Duodenal mucosa (tissue), 2 donors: ENCODE measurements around the gene KIF2A.

Experiments
- H3K27ac ChIP-seq: one replicate; pipeline ENCODE4 v1.7.0; 2013; ENCODE audit warnings: low read depth, low read length
- H3K27me3 ChIP-seq, 2 donors: one replicate each; pipeline ENCODE4 v1.7.0; 2013; ENCODE audit warnings: low read length in 2 of 2, control low read depth in 1 of 2; ENCODE audit not compliant: insufficient read depth in 2 of 2, control insufficient read depth in 1 of 2
- H3K36me3 ChIP-seq, 2 donors: one replicate each; pipeline ENCODE4 v1.7.0; 2013; ENCODE audit warnings: low read length in 2 of 2, control low read depth in 1 of 2; ENCODE audit not compliant: insufficient read depth in 2 of 2, control insufficient read depth in 1 of 2
- H3K4me1 ChIP-seq, 2 donors: one replicate each; pipeline ENCODE4 v1.7.0; 2013; ENCODE audit warnings: low read length in 2 of 2, control low read depth in 1 of 2; ENCODE audit not compliant: insufficient read depth in 2 of 2, control insufficient read depth in 1 of 2
- H3K4me3 ChIP-seq, 2 donors: one replicate each; pipeline ENCODE4 v1.7.0; 2013; ENCODE audit warnings: low read length in 2 of 2, low read depth in 1 of 2
- H3K9ac ChIP-seq, 2 donors: one replicate each; pipeline ENCODE4 v1.7.0; 2013; ENCODE audit warnings: low read length in 2 of 2, low read depth in 1 of 2
- H3K9me3 ChIP-seq, 2 donors: one replicate each; pipeline ENCODE4 v1.7.0; 2013; ENCODE audit warnings: low read length in 2 of 2, control low read depth in 1 of 2; ENCODE audit not compliant: control insufficient read depth in 1 of 2

The KIF2A gene

DNA sequence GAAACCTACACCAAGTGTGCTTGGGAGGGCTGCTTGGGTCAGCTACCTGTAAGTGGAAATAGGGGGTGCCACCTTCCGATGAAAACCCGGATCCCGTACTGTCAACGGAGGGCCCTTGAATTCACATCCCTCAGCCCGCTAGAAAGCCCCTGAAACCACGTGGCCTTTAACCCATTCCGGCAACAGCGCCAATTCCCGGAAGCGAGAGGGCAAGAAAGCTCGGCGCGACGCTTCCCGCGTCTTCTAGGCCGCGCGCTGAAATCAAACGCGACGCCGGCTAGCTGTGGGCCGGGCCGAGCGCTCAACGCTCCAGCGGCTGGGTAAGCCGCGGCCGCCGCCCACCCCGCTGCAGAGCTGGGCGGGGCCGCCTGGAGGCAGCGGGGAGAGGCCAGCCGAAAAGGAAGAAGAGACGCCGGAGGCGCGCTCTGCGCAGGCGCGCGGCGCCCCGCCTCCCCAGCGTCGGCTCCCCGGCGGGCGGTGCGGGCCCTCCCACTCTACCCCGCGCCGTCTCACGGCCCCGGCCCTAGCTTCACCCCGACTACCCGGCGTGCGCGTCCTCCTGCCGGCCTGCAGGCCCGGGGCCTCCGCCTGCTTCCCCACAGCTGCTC, at the start of gene KIF2A:
Gene KIF2A (plus strand): TSS at position 492 of the 608 bp plus-strand sequence. CDS start 267 bp downstream, outside the sequence.
- Histone ChIP-seq H3K36me3 (no peaks in the 10 kb centered on the region), H3K4me3 (peak within 1 kb of the TSS; percentile 91 to 94), H3K27ac (peak within 1 kb of the TSS; percentile 69), H3K9me3 (no peaks in the 10 kb centered on the region), H3K27me3 (no peaks in the 10 kb centered on the region), H3K4me1 (peaks cover 12 to 13% of the 10 kb centered on the region in 2 donors), H3K9ac (peak within 1 kb of the TSS; percentile 77 to 82)

DNA sequence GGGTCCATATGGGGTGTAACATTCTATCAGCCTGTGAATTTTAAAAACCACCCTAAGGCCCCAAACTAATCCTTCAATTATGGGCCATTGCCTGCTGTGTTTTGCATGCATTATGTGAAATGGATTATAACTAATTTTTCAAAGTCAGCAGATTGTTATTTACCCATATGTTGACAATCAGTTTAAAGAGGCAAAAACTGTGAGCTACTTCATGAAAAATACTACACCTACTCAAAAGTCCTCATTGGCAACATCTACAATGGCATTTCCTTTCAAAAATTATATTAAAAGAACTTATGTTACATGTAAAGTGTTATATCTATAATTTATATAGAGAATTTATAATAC, 49.0 kb upstream of the KIF2A start:
- no peak overlapping the region for H3K4me3 ChIP-seq
- H3K9ac ChIP-seq, result no peak overlapping the region
- no peak overlapping the region for H3K27ac ChIP-seq
- H3K36me3 ChIP-seq, result no peaks in the 10 kb centered on the region
- no peaks in the 10 kb centered on the region for H3K27me3 ChIP-seq
- H3K4me1 ChIP-seq, result peaks cover 0 to 6% of the 10 kb centered on the region in 2 donors
- no peaks in the 10 kb centered on the region for H3K9me3 ChIP-seq

DNA sequence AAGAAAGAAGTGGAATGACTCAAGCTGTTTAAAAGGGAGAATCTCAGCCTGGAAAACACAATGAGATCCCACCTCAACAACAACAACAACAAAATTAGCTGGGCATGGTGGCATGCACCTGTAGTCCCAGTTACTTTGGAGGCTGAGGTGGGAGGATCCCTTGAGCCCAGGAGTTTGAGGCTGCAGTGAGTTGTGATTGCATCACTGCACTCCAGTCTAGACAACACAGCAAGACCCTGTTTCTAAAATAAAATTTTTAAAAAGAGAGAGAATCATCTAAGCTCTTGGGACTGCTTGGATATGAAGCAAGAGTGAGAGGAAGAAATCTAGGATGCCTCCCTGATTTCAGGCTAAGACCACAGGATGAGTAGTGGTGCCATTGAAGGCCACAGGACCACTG, 47.4 kb upstream of the KIF2A start:
- Histone ChIP-seq H3K36me3 (no peaks in the 10 kb centered on the region), H3K27ac (no peak overlapping the region), H3K4me3 (no peak overlapping the region), H3K9ac (no peak overlapping the region), H3K4me1 (peaks cover 0 to 6% of the 10 kb centered on the region in 2 donors), H3K9me3 (no peaks in the 10 kb centered on the region), H3K27me3 (no peaks in the 10 kb centered on the region)

- Histone ChIP-seq H3K4me1 (peaks cover 0 to 6% of the 10 kb centered on the region in 2 donors), H3K9ac (no peak overlapping the region), H3K9me3 (no peaks in the 10 kb centered on the region), H3K4me3 (no peak overlapping the region), H3K36me3 (no peaks in the 10 kb centered on the region), H3K27me3 (no peaks in the 10 kb centered on the region), H3K27ac (no peak overlapping the region)
These were observed 46.2 kb upstream of the KIF2A start for GRCh38 chr5:62259699-62260250.

DNA sequence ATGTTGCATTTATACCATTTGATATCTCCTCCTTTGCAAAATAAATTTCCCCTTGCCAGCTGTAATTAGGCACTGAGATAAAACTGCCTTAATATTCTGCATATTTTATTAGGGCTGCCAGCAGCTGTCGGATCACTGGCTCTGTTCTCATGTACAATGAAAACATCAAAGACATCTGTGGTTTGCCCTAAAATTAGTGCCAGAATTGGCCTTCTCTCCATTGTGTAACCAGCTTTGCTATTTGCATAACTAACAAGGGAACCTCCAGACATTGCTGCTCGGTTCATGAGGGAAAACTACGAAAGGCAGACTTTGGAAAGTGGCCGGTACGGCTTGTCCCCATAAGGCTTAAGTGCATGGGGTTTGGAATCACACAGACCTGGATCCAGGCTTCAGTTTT, 45.5 kb upstream of the KIF2A start:
- Histone ChIP-seq H3K9me3 (no peaks in the 10 kb centered on the region), H3K36me3 (no peaks in the 10 kb centered on the region), H3K4me1 (peaks cover 0 to 6% of the 10 kb centered on the region in 2 donors), H3K4me3 (no peak overlapping the region), H3K27me3 (no peaks in the 10 kb centered on the region), H3K27ac (no peak overlapping the region), H3K9ac (no peak overlapping the region)

- H3K36me3 ChIP-seq, result no peaks in the 10 kb centered on the region
- H3K27me3 ChIP-seq, result no peaks in the 10 kb centered on the region
- H3K9ac ChIP-seq, result no peak overlapping the region
- H3K4me1 ChIP-seq, result peaks cover 3% of the 10 kb centered on the region in 2 donors
- H3K9me3 ChIP-seq, result no peaks in the 10 kb centered on the region
- no peak overlapping the region for H3K4me3 ChIP-seq
- no peak overlapping the region for H3K27ac ChIP-seq
These were observed 42.6 kb upstream of the KIF2A start for GRCh38 chr5:62263401-62263800.

DNA sequence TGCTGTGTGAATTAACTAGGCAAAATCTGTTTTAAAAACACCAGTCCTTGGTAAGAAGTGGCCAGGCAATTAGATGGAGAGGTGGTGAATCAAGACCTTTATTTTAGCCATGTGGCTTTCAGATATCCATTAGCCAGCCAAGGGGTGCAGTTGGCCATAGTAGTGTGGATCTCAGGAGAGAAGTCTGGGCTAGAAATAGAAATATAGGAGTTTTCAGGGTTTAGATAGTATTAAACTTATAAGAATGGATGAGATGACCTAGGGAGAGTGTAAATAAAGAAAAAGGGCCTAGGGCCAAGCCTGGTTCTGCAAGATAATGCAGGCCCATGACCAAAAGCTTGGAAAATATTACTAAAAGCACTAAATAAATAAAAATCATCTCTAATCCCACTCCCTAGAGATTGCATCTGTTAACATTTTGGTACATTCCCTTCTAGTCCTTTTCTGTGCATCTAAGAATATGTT, 40.3 kb upstream of the KIF2A start:
- Histone ChIP-seq H3K9ac (no peak overlapping the region), H3K36me3 (no peaks in the 10 kb centered on the region), H3K4me3 (no peak overlapping the region), H3K27ac (no peak overlapping the region), H3K4me1 (peaks cover 3 to 8% of the 10 kb centered on the region in 2 donors), H3K9me3 (no peaks in the 10 kb centered on the region), H3K27me3 (no peaks in the 10 kb centered on the region)

GRCh38 chr5:62266573-62266972, 39.4 kb upstream of the KIF2A start:
- no peak overlapping the region for H3K9ac ChIP-seq
- H3K27ac ChIP-seq, result no peak overlapping the region
- H3K4me1 ChIP-seq, result peaks cover 3 to 8% of the 10 kb centered on the region in 2 donors
- H3K4me3 ChIP-seq, result no peak overlapping the region
- no peaks in the 10 kb centered on the region for H3K36me3 ChIP-seq
- no peaks in the 10 kb centered on the region for H3K9me3 ChIP-seq
- H3K27me3 ChIP-seq, result no peaks in the 10 kb centered on the region

GRCh38 chr5:62268234-62268633, 37.8 kb upstream of the KIF2A start:
- peaks cover 3 to 8% of the 10 kb centered on the region in 2 donors for H3K4me1 ChIP-seq
- no peaks in the 10 kb centered on the region for H3K27me3 ChIP-seq
- H3K9ac ChIP-seq, result no peak overlapping the region
- no peaks in the 10 kb centered on the region for H3K36me3 ChIP-seq
- H3K4me3 ChIP-seq, result no peak overlapping the region
- H3K27ac ChIP-seq, result no peak overlapping the region
- no peaks in the 10 kb centered on the region for H3K9me3 ChIP-seq

- peaks cover 3 to 8% of the 10 kb centered on the region in 2 donors for H3K4me1 ChIP-seq
- H3K9ac ChIP-seq, result no peak overlapping the region
- no peaks in the 10 kb centered on the region for H3K9me3 ChIP-seq
- no peaks in the 10 kb centered on the region for H3K36me3 ChIP-seq
- no peak overlapping the region for H3K4me3 ChIP-seq
- no peak overlapping the region for H3K27ac ChIP-seq
- no peaks in the 10 kb centered on the region for H3K27me3 ChIP-seq
These were observed 37.2 kb upstream of the KIF2A start for GRCh38 chr5:62268792-62269191.
